Measurements from ENCODE around the gene GABBR2. TPM values are rescaled to one million over a fixed set of nuclear protein-coding genes. Genes with fewer than 3 reads are reported as not detected.

Gene GABBR2
- total RNA-seq, 4 donors from 2014 or later = under 0.01 to 0.62 TPM; not detected in 2

DNA sequence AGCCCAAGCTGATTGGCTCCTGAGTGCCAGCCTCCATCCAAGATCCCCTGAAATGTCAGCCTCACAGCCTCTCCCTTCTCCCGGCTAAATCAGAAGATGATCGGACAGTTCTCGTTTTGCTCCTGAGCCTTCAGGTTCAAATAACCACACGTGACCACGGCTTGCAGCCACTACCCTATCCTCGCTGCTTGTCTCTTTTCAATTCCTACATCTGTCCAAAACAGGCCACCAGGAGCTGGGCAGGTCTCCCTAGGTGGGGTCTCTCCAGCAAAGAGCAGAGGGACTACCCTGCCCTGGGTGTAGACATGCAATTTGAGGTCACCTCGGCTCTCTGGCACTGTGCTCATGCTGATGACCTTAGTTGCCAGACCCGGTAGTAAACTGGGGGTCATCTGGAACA lies 229.3 kb downstream of the GABBR2 start:
- no peaks in the 10 kb centered on the region for H3K27me3 ChIP-seq
- no peak for TF ChIP-seq POLR2A (IDR thresholded peaks at IDR 0.05)
- TF ChIP-seq, protein P1, sequence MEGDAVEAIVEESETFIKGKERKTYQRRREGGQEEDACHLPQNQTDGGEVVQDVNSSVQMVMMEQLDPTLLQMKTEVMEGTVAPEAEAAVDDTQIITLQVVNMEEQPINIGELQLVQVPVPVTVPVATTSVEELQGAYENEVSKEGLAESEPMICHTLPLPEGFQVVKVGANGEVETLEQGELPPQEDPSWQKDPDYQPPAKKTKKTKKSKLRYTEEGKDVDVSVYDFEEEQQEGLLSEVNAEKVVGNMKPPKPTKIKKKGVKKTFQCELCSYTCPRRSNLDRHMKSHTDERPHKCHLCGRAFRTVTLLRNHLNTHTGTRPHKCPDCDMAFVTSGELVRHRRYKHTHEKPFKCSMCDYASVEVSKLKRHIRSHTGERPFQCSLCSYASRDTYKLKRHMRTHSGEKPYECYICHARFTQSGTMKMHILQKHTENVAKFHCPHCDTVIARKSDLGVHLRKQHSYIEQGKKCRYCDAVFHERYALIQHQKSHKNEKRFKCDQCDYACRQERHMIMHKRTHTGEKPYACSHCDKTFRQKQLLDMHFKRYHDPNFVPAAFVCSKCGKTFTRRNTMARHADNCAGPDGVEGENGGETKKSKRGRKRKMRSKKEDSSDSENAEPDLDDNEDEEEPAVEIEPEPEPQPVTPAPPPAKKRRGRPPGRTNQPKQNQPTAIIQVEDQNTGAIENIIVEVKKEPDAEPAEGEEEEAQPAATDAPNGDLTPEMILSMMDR (IDR thresholded peaks at IDR 0.05) = no peak
- no peaks in the 10 kb centered on the region for H3K9me3 ChIP-seq
- intact Hi-C loops (cut with DNase I; ENCODE audit: low total_unique reads) = no loop called here
- no peak for DNase-seq
- no peak overlapping the region for H3K27ac ChIP-seq
- H3K36me3 ChIP-seq = no peaks in the 10 kb centered on the region
- H3K4me3 ChIP-seq = no peak overlapping the region
- H3K4me1 ChIP-seq = no peaks in the 10 kb centered on the region

DNA sequence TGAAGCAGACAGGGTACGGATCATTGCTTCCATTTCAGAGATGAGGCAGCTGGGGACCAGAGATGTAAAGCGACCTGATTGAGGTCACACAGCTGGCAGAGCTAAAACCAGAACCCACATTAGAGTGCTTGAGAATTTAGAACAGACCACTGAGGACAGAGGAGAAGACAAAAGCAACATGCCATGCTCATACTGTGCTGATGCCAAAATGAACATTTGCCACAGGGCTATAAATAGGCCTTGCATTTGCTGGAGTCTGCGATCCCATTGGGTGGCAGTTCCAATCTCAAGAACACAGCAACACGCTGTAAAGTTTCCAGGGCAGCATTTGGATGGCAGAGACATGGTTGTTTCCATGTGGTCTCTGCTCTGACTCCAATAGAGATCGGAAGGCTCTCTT lies 230.9 kb downstream of the GABBR2 start:
- TF ChIP-seq, protein P1 (IDR thresholded peaks at IDR 0.05) = no peak
- no peak for TF ChIP-seq POLR2A (IDR thresholded peaks at IDR 0.05)
- no peak overlapping the region for H3K4me3 ChIP-seq
- no peak for DNase-seq
- intact Hi-C loops (cut with DNase I; ENCODE audit: low total_unique reads) = no loop called here
- no peaks in the 10 kb centered on the region for H3K4me1 ChIP-seq
- no peaks in the 10 kb centered on the region for H3K27me3 ChIP-seq
- H3K27ac ChIP-seq = no peak overlapping the region
- no peaks in the 10 kb centered on the region for H3K36me3 ChIP-seq
- no peaks in the 10 kb centered on the region for H3K9me3 ChIP-seq

DNA sequence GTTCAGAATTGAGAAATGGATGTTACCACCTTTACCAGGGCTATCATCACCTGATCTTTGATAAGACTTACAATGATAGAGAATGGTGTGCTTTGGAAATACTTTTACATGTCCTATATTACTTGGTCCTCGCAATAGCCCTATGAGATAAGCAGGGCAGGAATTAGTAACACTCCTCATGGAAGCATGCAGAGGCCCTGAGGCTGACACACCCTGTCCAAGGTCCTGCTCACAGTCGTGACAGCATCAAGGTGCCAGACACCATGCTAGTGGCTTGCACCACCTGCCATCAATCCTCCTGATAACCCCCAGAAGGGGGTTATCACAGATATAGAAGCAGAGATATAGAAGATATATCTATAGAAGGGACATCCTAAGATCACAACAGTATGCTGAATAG lies 236.5 kb downstream of the GABBR2 start:
- H3K4me1 ChIP-seq = no peaks in the 10 kb centered on the region
- no peak for TF ChIP-seq POLR2A (IDR thresholded peaks at IDR 0.05)
- TF ChIP-seq, protein P1 (IDR thresholded peaks at IDR 0.05) = no peak
- no peak overlapping the region for H3K4me3 ChIP-seq
- intact Hi-C loops (cut with DNase I; ENCODE audit: low total_unique reads) = no loop called here
- H3K27me3 ChIP-seq = no peaks in the 10 kb centered on the region
- H3K9me3 ChIP-seq = no peaks in the 10 kb centered on the region
- no peak for DNase-seq
- no peak overlapping the region for H3K27ac ChIP-seq
- H3K36me3 ChIP-seq = no peaks in the 10 kb centered on the region

DNA sequence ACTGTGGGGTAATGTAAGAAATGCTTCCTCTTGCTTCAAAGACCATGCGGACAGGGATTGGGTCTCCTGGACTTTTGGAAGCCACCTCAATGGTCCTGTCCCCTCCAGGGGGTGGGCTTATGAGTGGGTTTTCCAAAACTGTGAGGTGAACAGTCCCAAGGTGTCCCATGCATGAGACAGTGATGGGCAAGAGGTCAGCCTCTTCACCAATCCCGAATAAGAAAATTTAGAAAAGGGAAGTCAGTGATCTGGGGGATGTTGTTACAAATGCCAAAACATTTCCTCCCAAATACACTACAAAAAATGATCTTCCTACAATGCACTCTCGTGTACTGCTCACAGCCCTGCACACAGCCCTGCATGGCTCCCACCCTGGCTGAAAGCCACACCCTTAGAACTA lies 237.6 kb downstream of the GABBR2 start:
- intact Hi-C loops (cut with DNase I; ENCODE audit: low total_unique reads) = no loop called here
- no peak overlapping the region for H3K27ac ChIP-seq
- no peak for DNase-seq
- H3K4me1 ChIP-seq = no peaks in the 10 kb centered on the region
- TF ChIP-seq POLR2A (IDR thresholded peaks at IDR 0.05) = no peak
- TF ChIP-seq, protein P1 (IDR thresholded peaks at IDR 0.05) = no peak
- no peaks in the 10 kb centered on the region for H3K36me3 ChIP-seq
- H3K4me3 ChIP-seq = no peak overlapping the region
- H3K9me3 ChIP-seq = no peaks in the 10 kb centered on the region
- no peaks in the 10 kb centered on the region for H3K27me3 ChIP-seq

DNA sequence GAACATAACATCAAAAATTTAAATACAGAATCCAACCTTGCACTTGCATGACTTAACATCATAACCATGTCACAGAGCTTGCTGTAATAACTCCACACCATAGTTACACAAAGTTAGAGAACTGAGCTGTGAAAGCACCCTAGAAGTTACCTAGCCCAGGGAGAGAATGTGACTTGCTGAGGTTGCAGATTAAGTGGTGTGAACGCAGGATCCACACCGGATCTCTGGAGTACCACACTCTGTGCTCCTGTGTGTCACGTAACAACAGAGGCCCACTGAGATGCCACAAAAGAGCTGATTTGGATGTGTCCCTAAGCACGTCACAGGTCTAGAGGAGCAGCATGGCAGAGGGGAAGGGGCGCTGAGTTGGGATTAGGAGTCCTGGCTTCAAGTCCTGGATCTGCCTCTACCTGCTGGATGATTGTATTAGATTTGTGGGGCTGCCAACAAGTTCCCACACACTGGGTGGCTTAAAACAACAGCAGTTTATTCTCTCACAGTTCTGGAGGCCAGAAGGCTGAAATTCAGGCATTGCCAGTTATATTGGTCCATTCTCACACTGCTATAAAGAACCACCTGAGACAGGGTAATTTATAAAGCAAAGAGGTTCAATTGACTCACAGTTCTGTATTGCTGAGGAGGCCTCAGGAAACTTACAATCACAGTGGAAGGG lies 240.0 kb downstream of the GABBR2 start:
- no peaks in the 10 kb centered on the region for H3K36me3 ChIP-seq
- intact Hi-C loops (cut with DNase I; ENCODE audit: low total_unique reads) = no loop called here
- H3K9me3 ChIP-seq = no peaks in the 10 kb centered on the region
- H3K27me3 ChIP-seq = no peaks in the 10 kb centered on the region
- TF ChIP-seq, protein P1 (IDR thresholded peaks at IDR 0.05) = no peak
- no peaks in the 10 kb centered on the region for H3K4me1 ChIP-seq
- DNase-seq = no peak
- no peak overlapping the region for H3K4me3 ChIP-seq
- H3K27ac ChIP-seq = no peak overlapping the region

Measured in uterus (tissue), 4 donors.